GM15510 (cell line): ENCODE data around the gene RIT1.

ENCODE experiments used
- POLR2A ChIP-seq: IDR thresholded peaks from 3 replicates; pipeline ENCODE4 v1.6.1; 2011; ENCODE audit warnings: borderline replicate concordance; ENCODE audit not compliant: insufficient read length; ENCODE audit errors: extremely low read depth

RIT1 gene

GRCh38 chr1:155912056-155912536 lies 947 bp upstream of the RIT1 start:
- no peak for TF ChIP-seq POLR2A

GRCh38 chr1:155910621-155911121 lies 478 bp downstream of the RIT1 start:
- no peak for TF ChIP-seq POLR2A

- TF ChIP-seq POLR2A, result no peak
Measured at GRCh38 chr1:155909894-155910293, 1.3 kb downstream of the RIT1 start.

- TF ChIP-seq POLR2A, result no peak
Measured at GRCh38 chr1:155904261-155904660, 6.9 kb downstream of the RIT1 start.

GRCh38 chr1:155900161-155900560 lies 11.0 kb downstream of the RIT1 start:
- no peak for TF ChIP-seq POLR2A

- no peak for TF ChIP-seq POLR2A
Measured at GRCh38 chr1:155899683-155900082, 11.5 kb downstream of the RIT1 start.

GRCh38 chr1:155898888-155899287 lies 12.3 kb downstream of the RIT1 start:
- no peak for TF ChIP-seq POLR2A

GRCh38 chr1:155897746-155898145 lies 13.4 kb downstream of the RIT1 start:
- TF ChIP-seq POLR2A, result no peak

- TF ChIP-seq POLR2A, result no peak
Measured at GRCh38 chr1:155893389-155894142, 17.6 kb downstream of the RIT1 start.

- TF ChIP-seq POLR2A, result no peak
Measured at GRCh38 chr1:155892796-155893195, 18.4 kb downstream of the RIT1 start.

GRCh38 chr1:155890251-155890650 lies 20.9 kb downstream of the RIT1 start:
- TF ChIP-seq POLR2A, result no peak

GRCh38 chr1:155889566-155889965 lies 21.6 kb downstream of the RIT1 start:
- no peak for TF ChIP-seq POLR2A

- TF ChIP-seq POLR2A, result no peak
Measured at GRCh38 chr1:155888481-155888880, 22.7 kb downstream of the RIT1 start.

- TF ChIP-seq POLR2A, result no peak
Measured at GRCh38 chr1:155884982-155885381, 26.2 kb downstream of the RIT1 start.

GRCh38 chr1:155884031-155884960 lies 26.9 kb downstream of the RIT1 start:
- no peak for TF ChIP-seq POLR2A
